Measurements from ENCODE around the gene KCNMB2. TPM values are rescaled to one million over a fixed set of nuclear protein-coding genes. Genes with fewer than 3 reads are reported as not detected.

Gene KCNMB2
- total RNA-seq, 1 donor from 2014 or later = 0.27 TPM

DNA sequence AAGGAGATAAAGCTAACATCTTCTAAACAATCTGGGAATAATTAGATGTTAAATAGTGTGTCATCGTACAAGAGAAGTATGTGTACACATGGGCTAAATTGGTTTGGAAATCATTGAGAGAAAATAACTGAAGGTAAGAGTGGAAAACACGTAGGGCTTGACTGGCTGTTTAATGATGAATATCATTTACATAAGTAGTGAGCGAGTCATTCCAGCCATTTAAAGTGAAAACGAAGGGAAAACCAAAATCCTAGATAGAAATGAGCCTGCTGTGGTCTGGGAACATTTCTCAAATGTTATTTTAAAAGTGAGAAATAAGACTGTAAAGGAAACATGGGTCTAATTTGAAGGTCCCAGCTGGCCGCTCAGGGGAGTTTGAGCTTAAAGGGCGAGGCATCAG is 41.9 kb upstream of the KCNMB2 start:
- H3K36me3 Mint-ChIP-seq (ENCODE audit: low read depth) = no peaks in the 10 kb centered on the region

DNA sequence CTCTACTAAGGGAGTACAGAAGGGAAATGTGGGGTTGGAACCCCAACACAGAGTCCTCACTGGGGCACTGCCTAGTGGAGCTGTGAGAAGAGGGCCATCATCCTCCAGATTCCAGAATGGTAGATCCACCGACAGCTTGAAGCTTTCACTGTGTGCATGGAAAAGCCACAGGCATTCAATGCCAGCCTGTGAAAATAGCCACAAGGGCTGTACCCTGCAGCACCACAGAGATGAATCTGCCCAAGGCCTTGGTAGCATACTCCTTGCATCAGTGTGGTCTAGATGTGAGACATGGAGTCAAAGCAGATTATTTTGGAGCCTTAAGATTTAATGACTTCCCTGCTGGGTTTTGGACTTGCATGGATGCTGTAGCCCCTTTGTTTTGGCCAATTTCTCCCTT is 39.3 kb upstream of the KCNMB2 start:
- TF ChIP-seq, protein P1, sequence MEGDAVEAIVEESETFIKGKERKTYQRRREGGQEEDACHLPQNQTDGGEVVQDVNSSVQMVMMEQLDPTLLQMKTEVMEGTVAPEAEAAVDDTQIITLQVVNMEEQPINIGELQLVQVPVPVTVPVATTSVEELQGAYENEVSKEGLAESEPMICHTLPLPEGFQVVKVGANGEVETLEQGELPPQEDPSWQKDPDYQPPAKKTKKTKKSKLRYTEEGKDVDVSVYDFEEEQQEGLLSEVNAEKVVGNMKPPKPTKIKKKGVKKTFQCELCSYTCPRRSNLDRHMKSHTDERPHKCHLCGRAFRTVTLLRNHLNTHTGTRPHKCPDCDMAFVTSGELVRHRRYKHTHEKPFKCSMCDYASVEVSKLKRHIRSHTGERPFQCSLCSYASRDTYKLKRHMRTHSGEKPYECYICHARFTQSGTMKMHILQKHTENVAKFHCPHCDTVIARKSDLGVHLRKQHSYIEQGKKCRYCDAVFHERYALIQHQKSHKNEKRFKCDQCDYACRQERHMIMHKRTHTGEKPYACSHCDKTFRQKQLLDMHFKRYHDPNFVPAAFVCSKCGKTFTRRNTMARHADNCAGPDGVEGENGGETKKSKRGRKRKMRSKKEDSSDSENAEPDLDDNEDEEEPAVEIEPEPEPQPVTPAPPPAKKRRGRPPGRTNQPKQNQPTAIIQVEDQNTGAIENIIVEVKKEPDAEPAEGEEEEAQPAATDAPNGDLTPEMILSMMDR (IDR thresholded peaks at IDR 0.05) = no peak
- DNase-seq (ENCODE audit: low spot score) = no peak
- Mint-ChIP-seq H3K4me3 (ENCODE audit: unreplicated experiment) (no peak overlapping the region), H3K27ac (ENCODE audit: unreplicated experiment) (no peak overlapping the region), H3K27me3 (ENCODE audit: low read depth) (no peaks in the 10 kb centered on the region), H3K9me3 (ENCODE audit: low read depth) (peaks cover 5% of the 10 kb centered on the region), H3K4me1 (ENCODE audit: low read depth) (no peaks in the 10 kb centered on the region), H3K36me3 (ENCODE audit: low read depth) (no peaks in the 10 kb centered on the region)

More for the DNA sequence above, 41.9 kb upstream of the KCNMB2 start:
- Mint-ChIP-seq H3K4me1 (ENCODE audit: low read depth) (no peaks in the 10 kb centered on the region), H3K9me3 (ENCODE audit: low read depth) (peaks cover 5% of the 10 kb centered on the region), H3K27me3 (ENCODE audit: low read depth) (peaks cover 5% of the 10 kb centered on the region), H3K27ac (ENCODE audit: unreplicated experiment) (no peak overlapping the region), H3K4me3 (ENCODE audit: unreplicated experiment) (no peak overlapping the region)
- DNase-seq (ENCODE audit: low spot score) = no peak
- TF ChIP-seq, protein P1 (IDR thresholded peaks at IDR 0.05) = no peak

- Mint-ChIP-seq H3K27ac (ENCODE audit: unreplicated experiment) (no peak overlapping the region), H3K9me3 (ENCODE audit: low read depth) (peaks cover 5% of the 10 kb centered on the region), H3K27me3 (ENCODE audit: low read depth) (no peaks in the 10 kb centered on the region)
These were observed 37.4 kb upstream of the KCNMB2 start for GRCh38 chr3:178498871-178499270.

DNA sequence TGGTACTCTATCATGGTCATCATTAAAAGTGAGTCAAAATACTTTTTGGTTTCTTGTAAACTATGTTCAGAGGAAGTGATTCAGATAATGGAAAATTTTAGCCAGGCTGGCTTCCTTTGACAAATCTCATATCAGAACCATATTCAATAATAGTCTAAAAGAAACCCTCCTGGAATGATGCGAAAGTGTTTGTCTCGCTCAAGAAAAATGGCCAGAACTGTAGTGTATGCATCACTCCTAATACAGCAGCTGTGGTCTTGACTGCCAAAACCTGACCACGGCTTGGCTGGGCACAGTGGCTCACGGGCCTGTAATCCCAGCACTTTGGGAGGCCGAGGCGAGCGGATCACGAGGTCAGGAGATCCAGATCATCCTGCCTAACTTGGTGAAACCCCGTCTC is 35.6 kb upstream of the KCNMB2 start:
- DNase-seq (ENCODE audit: low spot score) = no peak
- Mint-ChIP-seq H3K9me3 (ENCODE audit: low read depth) (peaks cover 3% of the 10 kb centered on the region), H3K27ac (ENCODE audit: unreplicated experiment) (no peak overlapping the region), H3K36me3 (ENCODE audit: low read depth) (no peaks in the 10 kb centered on the region), H3K4me1 (ENCODE audit: low read depth) (no peaks in the 10 kb centered on the region), H3K27me3 (ENCODE audit: low read depth) (peaks cover 2% of the 10 kb centered on the region), H3K4me3 (ENCODE audit: unreplicated experiment) (no peak overlapping the region)
- TF ChIP-seq, protein P1 (IDR thresholded peaks at IDR 0.05) = no peak

More at GRCh38 chr3:178498871-178499270, 37.4 kb upstream of the KCNMB2 start:
- TF ChIP-seq, protein P1 (IDR thresholded peaks at IDR 0.05) = no peak
- DNase-seq (ENCODE audit: low spot score) = no peak
- H3K4me3 Mint-ChIP-seq (ENCODE audit: unreplicated experiment) = no peak overlapping the region
- H3K36me3 Mint-ChIP-seq (ENCODE audit: low read depth) = no peaks in the 10 kb centered on the region
- H3K4me1 Mint-ChIP-seq (ENCODE audit: low read depth) = no peaks in the 10 kb centered on the region

GRCh38 chr3:178504128-178504527 is 32.1 kb upstream of the KCNMB2 start:
- Mint-ChIP-seq H3K27ac (ENCODE audit: unreplicated experiment) (no peak overlapping the region), H3K4me3 (ENCODE audit: unreplicated experiment) (no peak overlapping the region), H3K4me1 (ENCODE audit: low read depth) (peaks cover 3% of the 10 kb centered on the region), H3K27me3 (ENCODE audit: low read depth) (peaks cover 2% of the 10 kb centered on the region), H3K9me3 (ENCODE audit: low read depth) (no peaks in the 10 kb centered on the region), H3K36me3 (ENCODE audit: low read depth) (no peaks in the 10 kb centered on the region)
- TF ChIP-seq, protein P1 (IDR thresholded peaks at IDR 0.05) = no peak
- no peak for DNase-seq (ENCODE audit: low spot score)

All from chondrocyte (in vitro differentiated cells).